ENCODE measurements around the gene DPP4. TPM values are rescaled to one million over a fixed set of nuclear protein-coding genes. Genes with fewer than 3 reads are reported as not detected.

Gene DPP4
- total RNA-seq, 1 experiment from 2014 or later, result 27.6 TPM

DNA sequence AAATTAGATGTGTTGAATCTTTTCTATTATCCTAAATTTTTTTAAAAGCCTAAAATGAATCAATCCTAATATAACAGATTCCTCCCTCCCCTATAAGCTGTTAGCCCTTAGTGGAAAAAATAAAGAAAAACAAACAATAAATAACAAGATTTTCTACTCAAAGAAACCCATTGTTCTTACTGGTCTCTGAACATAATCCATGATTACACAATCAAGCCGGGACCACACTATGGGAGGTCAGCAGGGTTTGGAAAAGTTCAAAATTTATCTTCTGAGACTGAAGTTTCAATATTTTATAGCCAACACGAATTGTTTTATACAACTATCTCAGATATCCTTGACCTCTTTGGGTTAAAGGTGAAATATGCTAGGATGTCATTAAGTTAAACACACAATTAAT, 57.9 kb downstream of the DPP4 start:
- H3K36me3 Mint-ChIP-seq (ENCODE audit: insufficient read depth, unreplicated experiment), result peaks cover 5% of the 10 kb centered on the region
- BruUV-seq (replicated peaks), result no TSS peak
- no peak for TF ChIP-seq CTCF (IDR thresholded peaks at IDR 0.05; ENCODE audit: unreplicated experiment)
- H3K9me3 Mint-ChIP-seq (ENCODE audit: low read depth, unreplicated experiment), result no peaks in the 10 kb centered on the region
- no peak for DNase-seq
- no peak overlapping the region for H3K27ac Mint-ChIP-seq (ENCODE audit: unreplicated experiment)
- H3K4me3 Mint-ChIP-seq (ENCODE audit: low read depth, unreplicated experiment), result no peak overlapping the region
- intact Hi-C loops (cut with micrococcal nuclease; ENCODE audit: unreplicated experiment), result no loop called here
- no peaks in the 10 kb centered on the region for H3K4me1 Mint-ChIP-seq (ENCODE audit: low read depth, unreplicated experiment)
- CTCF ChIA-PET, result no interaction called here
- no peaks in the 10 kb centered on the region for H3K27me3 Mint-ChIP-seq (ENCODE audit: unreplicated experiment)

DNA sequence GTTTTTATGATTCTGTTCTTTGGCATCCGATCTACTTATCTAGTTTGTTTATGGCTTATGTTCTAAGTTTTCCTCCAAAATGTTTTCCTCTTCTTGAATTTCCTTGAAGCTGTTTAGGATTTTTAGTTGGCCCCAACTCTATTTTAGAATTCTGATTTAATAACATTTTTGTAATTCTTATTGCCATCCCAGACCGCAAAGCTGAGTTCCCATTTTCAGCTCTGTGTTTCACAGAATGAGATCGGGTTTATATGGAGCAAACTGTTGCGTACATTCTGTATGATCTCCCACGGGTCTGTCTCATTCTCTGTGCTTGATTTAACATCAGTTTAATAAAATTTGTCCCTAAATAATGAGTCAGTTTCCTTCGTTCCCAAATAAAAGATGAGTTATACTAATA, 59.3 kb downstream of the DPP4 start:
- no peaks in the 10 kb centered on the region for H3K9me3 Mint-ChIP-seq (ENCODE audit: low read depth, unreplicated experiment)
- no peak for TF ChIP-seq CTCF (IDR thresholded peaks at IDR 0.05; ENCODE audit: unreplicated experiment)
- H3K27me3 Mint-ChIP-seq (ENCODE audit: unreplicated experiment), result no peaks in the 10 kb centered on the region
- H3K36me3 Mint-ChIP-seq (ENCODE audit: insufficient read depth, unreplicated experiment), result peaks cover 5% of the 10 kb centered on the region
- intact Hi-C loops (cut with micrococcal nuclease; ENCODE audit: unreplicated experiment), result no loop called here
- no peak for DNase-seq
- H3K4me3 Mint-ChIP-seq (ENCODE audit: low read depth, unreplicated experiment), result no peak overlapping the region
- H3K4me1 Mint-ChIP-seq (ENCODE audit: low read depth, unreplicated experiment), result no peaks in the 10 kb centered on the region
- no TSS peak for BruUV-seq (replicated peaks)
- H3K27ac Mint-ChIP-seq (ENCODE audit: unreplicated experiment), result no peak overlapping the region
- CTCF ChIA-PET, result no interaction called here

DNA sequence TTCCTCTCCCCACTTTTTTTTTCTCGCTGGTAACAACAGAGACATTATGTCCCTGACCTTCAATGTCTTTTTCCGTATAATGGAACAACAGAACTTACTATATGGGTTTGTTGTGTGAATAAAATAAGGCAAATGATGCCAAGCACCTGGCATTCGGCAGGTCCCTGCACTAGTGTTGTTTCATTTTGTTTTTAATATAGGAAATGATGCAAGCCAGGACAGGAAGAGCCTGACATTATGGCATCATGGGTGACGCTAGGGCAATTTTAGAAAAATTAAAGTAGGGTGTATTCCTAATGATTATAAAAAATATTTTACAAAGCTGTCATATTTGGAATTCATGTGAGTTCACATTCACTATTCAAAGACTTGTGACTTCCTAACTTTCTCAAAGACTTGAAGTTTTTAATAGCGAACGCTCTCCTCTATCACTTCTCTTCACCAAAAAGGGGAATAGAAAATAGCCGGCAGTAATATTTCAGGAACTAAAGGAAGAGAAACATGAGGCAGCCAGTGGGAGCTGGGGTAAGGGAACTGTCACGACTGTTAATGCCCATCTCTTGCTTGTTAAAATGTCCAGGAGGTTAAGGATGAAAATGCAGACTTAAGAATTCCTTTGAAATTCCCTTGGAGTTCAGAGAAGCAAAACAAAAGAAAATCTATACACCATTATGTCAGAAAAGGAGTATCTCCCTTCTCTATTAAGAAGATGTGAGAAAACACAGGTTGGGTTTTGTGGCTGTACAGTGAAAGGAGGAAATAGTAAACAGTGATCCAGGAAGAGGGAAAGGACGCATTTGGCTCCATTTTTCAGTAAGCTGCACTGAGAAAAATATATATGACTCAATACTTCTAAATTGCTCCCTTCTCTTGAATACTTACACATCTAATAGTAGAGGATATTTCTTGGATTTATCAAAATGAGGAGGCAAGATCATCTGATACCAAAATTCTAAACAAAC, 60.2 kb downstream of the DPP4 start:
- Mint-ChIP-seq H3K9me3 (ENCODE audit: low read depth, unreplicated experiment) (no peaks in the 10 kb centered on the region), H3K4me3 (ENCODE audit: low read depth, unreplicated experiment) (no peak overlapping the region), H3K27me3 (ENCODE audit: unreplicated experiment) (no peaks in the 10 kb centered on the region), H3K36me3 (ENCODE audit: insufficient read depth, unreplicated experiment) (peaks cover 5% of the 10 kb centered on the region), H3K4me1 (ENCODE audit: low read depth, unreplicated experiment) (no peaks in the 10 kb centered on the region), H3K27ac (ENCODE audit: unreplicated experiment) (no peak overlapping the region)
- BruUV-seq (replicated peaks), result no TSS peak
- CTCF ChIA-PET, result no interaction called here
- TF ChIP-seq CTCF (IDR thresholded peaks at IDR 0.05; ENCODE audit: unreplicated experiment), result no peak
- intact Hi-C loops (cut with micrococcal nuclease; ENCODE audit: unreplicated experiment), result no loop called here
- no peak for DNase-seq

DNA sequence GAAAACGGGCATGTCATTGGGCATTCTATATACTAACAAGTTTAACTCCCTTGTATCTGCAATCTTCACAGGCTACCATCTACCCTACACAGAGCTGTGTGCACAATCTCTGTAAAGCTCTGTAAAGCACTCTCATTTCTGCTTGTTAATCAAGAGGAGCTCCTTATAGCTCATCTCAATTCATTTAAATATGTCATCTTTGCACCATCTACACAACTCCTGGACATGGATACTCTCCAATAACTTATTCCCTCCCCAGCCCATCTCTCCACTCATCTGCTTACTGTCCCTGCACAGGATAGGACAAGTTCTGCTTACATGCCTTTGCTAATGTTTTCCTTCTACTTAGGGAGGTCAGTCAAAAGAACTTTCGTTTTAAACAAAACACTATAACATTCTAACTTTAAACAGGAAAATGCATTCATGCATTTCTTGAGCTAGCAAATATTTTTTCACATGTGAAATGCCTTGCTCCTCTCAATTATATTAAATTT, 61.4 kb downstream of the DPP4 start:
- CTCF ChIA-PET, result no interaction called here
- intact Hi-C loops (cut with micrococcal nuclease; ENCODE audit: unreplicated experiment), result no loop called here
- peaks cover 5% of the 10 kb centered on the region for H3K36me3 Mint-ChIP-seq (ENCODE audit: insufficient read depth, unreplicated experiment)

More for the DNA sequence above, 61.4 kb downstream of the DPP4 start:
- TF ChIP-seq CTCF (IDR thresholded peaks at IDR 0.05; ENCODE audit: unreplicated experiment), result no peak
- H3K9me3 Mint-ChIP-seq (ENCODE audit: low read depth, unreplicated experiment), result no peaks in the 10 kb centered on the region
- no peaks in the 10 kb centered on the region for H3K27me3 Mint-ChIP-seq (ENCODE audit: unreplicated experiment)
- H3K4me3 Mint-ChIP-seq (ENCODE audit: low read depth, unreplicated experiment), result no peak overlapping the region
- BruUV-seq (replicated peaks), result no TSS peak
- no peak overlapping the region for H3K27ac Mint-ChIP-seq (ENCODE audit: unreplicated experiment)
- DNase-seq, result no peak
- no peaks in the 10 kb centered on the region for H3K4me1 Mint-ChIP-seq (ENCODE audit: low read depth, unreplicated experiment)
